GM23338 (cell line): ENCODE data around the gene CHMP3. TPM values are rescaled to one million over a fixed set of nuclear protein-coding genes. Genes with fewer than 3 reads are reported as not detected.
A peak's percentile ranks its signal among the peaks of the same experiment; 100 is the strongest.

Experiments used
- ATAC-seq: fragments of 200-7000 bp; cut with Tn5 transposase; 3 replicates; pipeline ENCODE4 v1.9.1; 2020
- DNase-seq: peaks from one replicate; pipeline ENCODE4 v3.0.0-alpha.2; 2015; ENCODE audit warnings: low spot score
- H2AFZ ChIP-seq: fragments of 200-600 bp; sonication (generic); 2 replicates; pipeline ENCODE4 v1.8.0; 2016; ENCODE audit warnings: antibody characterized with exemption, mild to moderate bottlenecking, moderate library complexity
- H3F3A ChIP-seq: fragments of 200-600 bp; sonication (generic); replicated peaks from 2 replicates; pipeline ENCODE4 v1.8.0; 2017; ENCODE audit warnings: antibody characterized with exemption, mixed run types, low read depth
- H3K27ac ChIP-seq: fragments of 200-600 bp; sonication (generic); 2 replicates; pipeline ENCODE4 v1.6.1; 2016; ENCODE audit warnings: low read depth
- H3K27me3 ChIP-seq: fragments of 200-600 bp; sonication (generic); 2 replicates; pipeline ENCODE4 v1.8.0; 2016; ENCODE audit warnings: mild to moderate bottlenecking, mixed run types, moderate library complexity; ENCODE audit not compliant: insufficient read depth
- H3K36me3 ChIP-seq: fragments of 200-600 bp; sonication (generic); 2 replicates; pipeline ENCODE4 v1.8.0; 2016; ENCODE audit warnings: mild to moderate bottlenecking; ENCODE audit not compliant: insufficient read depth
- H3K4me1 ChIP-seq: fragments of 200-600 bp; sonication (generic); 2 replicates; pipeline ENCODE4 v1.8.0; 2016; ENCODE audit warnings: mild to moderate bottlenecking, moderate library complexity; ENCODE audit not compliant: insufficient read depth
- H3K4me2 ChIP-seq: fragments of 200-600 bp; sonication (generic); 2 replicates; pipeline ENCODE4 v1.7.1; 2017; ENCODE audit warnings: mixed run types
- H3K4me3 ChIP-seq: fragments of 200-600 bp; sonication (generic); 2 replicates; pipeline ENCODE4 v1.6.1; 2016; ENCODE audit warnings: mixed run types
- H3K79me2 ChIP-seq: fragments of 200-600 bp; sonication (generic); replicated peaks from 2 replicates; pipeline ENCODE4 v1.8.0; 2017; ENCODE audit warnings: mild to moderate bottlenecking; ENCODE audit not compliant: insufficient read depth
- H3K9me2 ChIP-seq: fragments of 200-600 bp; sonication (generic); 2 replicates; pipeline ENCODE4 v1.8.0; 2017; ENCODE audit not compliant: insufficient read depth
- H4K20me1 ChIP-seq: fragments of 200-600 bp; sonication (generic); replicated peaks from 2 replicates; pipeline ENCODE4 v1.8.0; 2017; ENCODE audit warnings: mild to moderate bottlenecking; ENCODE audit not compliant: insufficient read depth
- H3K27ac Mint-ChIP-seq: 2 replicates; pipeline ENCODE4 v1.8.0; 2020; ENCODE audit warnings: inconsistent platforms, mild to moderate bottlenecking, moderate library complexity, mixed read lengths
- H3K27me3 Mint-ChIP-seq: 3 replicates; pipeline ENCODE4 v1.8.0; 2022; ENCODE audit warnings: low read depth, mild to moderate bottlenecking, moderate library complexity, mixed read lengths, inconsistent platforms; ENCODE audit not compliant: insufficient read depth, poor library complexity
- H3K36me3 Mint-ChIP-seq: 3 replicates; pipeline ENCODE4 v1.8.0; 2021; ENCODE audit warnings: low read depth, mild to moderate bottlenecking, inconsistent platforms, moderate library complexity, mixed read lengths
- H3K4me1 Mint-ChIP-seq: 3 replicates; pipeline ENCODE4 v1.8.0; 2020; ENCODE audit warnings: mild to moderate bottlenecking, inconsistent platforms, mixed read lengths
- H3K4me3 Mint-ChIP-seq: 3 replicates; pipeline ENCODE4 v1.8.0; 2021; ENCODE audit warnings: moderate library complexity, mild to moderate bottlenecking, inconsistent platforms, mixed read lengths
- H3K9me3 Mint-ChIP-seq: 3 replicates; pipeline ENCODE4 v1.8.0; 2020; ENCODE audit warnings: moderate library complexity, mild to moderate bottlenecking, inconsistent platforms, mixed read lengths
- CREB1 ChIP-seq: fragments of 250-450 bp; sonication (Bioruptor Pico); IDR thresholded peaks from 2 replicates; pipeline ENCODE4 v1.5.0; 2020; ENCODE audit warnings: low read depth, mild to moderate bottlenecking, moderate library complexity
- EZH2 ChIP-seq: fragments of 200-600 bp; sonication (generic); IDR thresholded peaks from one replicate; pipeline ENCODE4 v1.8.0; 2017; ENCODE audit warnings: antibody characterized with exemption, mild to moderate bottlenecking, low read depth; ENCODE audit not compliant: unreplicated experiment
- JUNB ChIP-seq: IDR thresholded peaks from one replicate; pipeline ENCODE4 v1.6.1; 2016; ENCODE audit warnings: antibody characterized with exemption; ENCODE audit not compliant: unreplicated experiment
- NANOG ChIP-seq: IDR thresholded peaks from 2 replicates; pipeline ENCODE4 v1.6.1; 2016; ENCODE audit warnings: antibody characterized with exemption, borderline replicate concordance
- POLR2AphosphoS5 ChIP-seq: IDR thresholded peaks from 2 replicates; pipeline ENCODE4 v1.6.1; 2016; ENCODE audit warnings: antibody characterized with exemption, low read depth
- polyA plus RNA-seq: library from polyadenylated mRNA; unstranded; fragments of >200 nt; fragmentation: Nextera tagmentation; extraction: Ambion mirVana; gene quantifications from 2 replicates; pipeline ENCODE4 v1.2.1, GENCODE V29; 2016
- total RNA-seq: library from RNA; depleted of rRNA; stranded (reverse); fragments of >200 nt; shearing (Covaris generic); gene quantifications from 2 replicates; pipeline ENCODE4 v1.2.3, GENCODE V29; 2014
- TF ChIP-seq, protein P1 (sequence below): IDR thresholded peaks from 2 replicates; pipeline ENCODE4 v1.6.1; 2016; ENCODE audit warnings: antibody characterized with exemption
- TF ChIP-seq, protein P2 (sequence below): fragments of 250-450 bp; sonication (Bioruptor Pico); IDR thresholded peaks from 2 replicates; pipeline ENCODE4 v1.5.0; 2020; ENCODE audit warnings: mild to moderate bottlenecking, moderate library complexity
- TF ChIP-seq, protein P3 (sequence below), 2 experiments: fragments of 200-600 bp in 1 of 2; sonication (generic) in 1 of 2; conservative IDR thresholded peaks; 2 replicates each; pipeline versions ENCODE4 v1.5.1 to v1.6.1; 2016 to 2017; ENCODE audit warnings: antibody characterized with exemption in 2 of 2, low read depth in 2 of 2, mild to moderate bottlenecking in 2 of 2, moderate library complexity in 1 of 2

Gene CHMP3
- total and polyA plus RNA-seq, 2 experiments from 2014 or later: 15.5 to 15.6 TPM

DNA sequence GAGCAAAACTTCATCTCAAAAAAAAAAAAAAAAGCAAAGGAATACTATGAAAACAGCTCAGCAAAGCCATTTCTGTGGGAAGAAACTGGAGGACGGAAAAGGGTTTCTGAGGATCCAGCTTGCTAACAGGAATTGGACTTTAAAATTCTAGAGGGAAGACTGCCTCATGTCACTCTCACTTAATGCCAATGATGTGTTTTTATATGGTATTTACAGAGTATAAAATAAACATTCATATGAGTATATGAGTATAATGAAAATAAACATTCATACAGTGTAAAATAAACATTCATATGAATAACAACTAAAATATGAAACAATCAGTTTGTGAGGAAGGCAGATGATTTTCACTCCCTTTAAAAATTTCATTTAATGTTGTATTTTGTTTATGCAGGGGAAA is 43.9 kb downstream of the CHMP3 start:
- Histone ChIP-seq H3K4me1 (no peaks in the 10 kb centered on the region), H3K4me2 (no peak overlapping the region), H4K20me1 (no peaks in the 10 kb centered on the region), H3K36me3 (peaks cover 5% of the 10 kb centered on the region; the same call in 1 of the 2 replicates), H3K4me3 (no peak overlapping the region), H3K27ac (no peak overlapping the region), H3K27me3 (no peaks in the 10 kb centered on the region), H3F3A (no peaks in the 10 kb centered on the region), H3K9me2 (no peaks in the 10 kb centered on the region), H2AFZ (no peak overlapping the region), H3K79me2 (no peaks in the 10 kb centered on the region)
- H3K4me3 Mint-ChIP-seq: no peak overlapping the region
- peaks cover 5% of the 10 kb centered on the region for H3K9me3 Mint-ChIP-seq
- ATAC-seq (no peak), DNase-seq (no peak)
- no peak overlapping the region for H3K27ac Mint-ChIP-seq
- no peaks in the 10 kb centered on the region for H3K4me1 Mint-ChIP-seq
- TF ChIP-seq NANOG (no peak), JUNB (no peak), CREB1 (CRISPR knock-in tag) (no peak), POLR2AphosphoS5 (no peak)
- TF ChIP-seq, protein P1, sequence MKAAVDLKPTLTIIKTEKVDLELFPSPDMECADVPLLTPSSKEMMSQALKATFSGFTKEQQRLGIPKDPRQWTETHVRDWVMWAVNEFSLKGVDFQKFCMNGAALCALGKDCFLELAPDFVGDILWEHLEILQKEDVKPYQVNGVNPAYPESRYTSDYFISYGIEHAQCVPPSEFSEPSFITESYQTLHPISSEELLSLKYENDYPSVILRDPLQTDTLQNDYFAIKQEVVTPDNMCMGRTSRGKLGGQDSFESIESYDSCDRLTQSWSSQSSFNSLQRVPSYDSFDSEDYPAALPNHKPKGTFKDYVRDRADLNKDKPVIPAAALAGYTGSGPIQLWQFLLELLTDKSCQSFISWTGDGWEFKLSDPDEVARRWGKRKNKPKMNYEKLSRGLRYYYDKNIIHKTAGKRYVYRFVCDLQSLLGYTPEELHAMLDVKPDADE: no peak
- TF ChIP-seq, protein P2, sequence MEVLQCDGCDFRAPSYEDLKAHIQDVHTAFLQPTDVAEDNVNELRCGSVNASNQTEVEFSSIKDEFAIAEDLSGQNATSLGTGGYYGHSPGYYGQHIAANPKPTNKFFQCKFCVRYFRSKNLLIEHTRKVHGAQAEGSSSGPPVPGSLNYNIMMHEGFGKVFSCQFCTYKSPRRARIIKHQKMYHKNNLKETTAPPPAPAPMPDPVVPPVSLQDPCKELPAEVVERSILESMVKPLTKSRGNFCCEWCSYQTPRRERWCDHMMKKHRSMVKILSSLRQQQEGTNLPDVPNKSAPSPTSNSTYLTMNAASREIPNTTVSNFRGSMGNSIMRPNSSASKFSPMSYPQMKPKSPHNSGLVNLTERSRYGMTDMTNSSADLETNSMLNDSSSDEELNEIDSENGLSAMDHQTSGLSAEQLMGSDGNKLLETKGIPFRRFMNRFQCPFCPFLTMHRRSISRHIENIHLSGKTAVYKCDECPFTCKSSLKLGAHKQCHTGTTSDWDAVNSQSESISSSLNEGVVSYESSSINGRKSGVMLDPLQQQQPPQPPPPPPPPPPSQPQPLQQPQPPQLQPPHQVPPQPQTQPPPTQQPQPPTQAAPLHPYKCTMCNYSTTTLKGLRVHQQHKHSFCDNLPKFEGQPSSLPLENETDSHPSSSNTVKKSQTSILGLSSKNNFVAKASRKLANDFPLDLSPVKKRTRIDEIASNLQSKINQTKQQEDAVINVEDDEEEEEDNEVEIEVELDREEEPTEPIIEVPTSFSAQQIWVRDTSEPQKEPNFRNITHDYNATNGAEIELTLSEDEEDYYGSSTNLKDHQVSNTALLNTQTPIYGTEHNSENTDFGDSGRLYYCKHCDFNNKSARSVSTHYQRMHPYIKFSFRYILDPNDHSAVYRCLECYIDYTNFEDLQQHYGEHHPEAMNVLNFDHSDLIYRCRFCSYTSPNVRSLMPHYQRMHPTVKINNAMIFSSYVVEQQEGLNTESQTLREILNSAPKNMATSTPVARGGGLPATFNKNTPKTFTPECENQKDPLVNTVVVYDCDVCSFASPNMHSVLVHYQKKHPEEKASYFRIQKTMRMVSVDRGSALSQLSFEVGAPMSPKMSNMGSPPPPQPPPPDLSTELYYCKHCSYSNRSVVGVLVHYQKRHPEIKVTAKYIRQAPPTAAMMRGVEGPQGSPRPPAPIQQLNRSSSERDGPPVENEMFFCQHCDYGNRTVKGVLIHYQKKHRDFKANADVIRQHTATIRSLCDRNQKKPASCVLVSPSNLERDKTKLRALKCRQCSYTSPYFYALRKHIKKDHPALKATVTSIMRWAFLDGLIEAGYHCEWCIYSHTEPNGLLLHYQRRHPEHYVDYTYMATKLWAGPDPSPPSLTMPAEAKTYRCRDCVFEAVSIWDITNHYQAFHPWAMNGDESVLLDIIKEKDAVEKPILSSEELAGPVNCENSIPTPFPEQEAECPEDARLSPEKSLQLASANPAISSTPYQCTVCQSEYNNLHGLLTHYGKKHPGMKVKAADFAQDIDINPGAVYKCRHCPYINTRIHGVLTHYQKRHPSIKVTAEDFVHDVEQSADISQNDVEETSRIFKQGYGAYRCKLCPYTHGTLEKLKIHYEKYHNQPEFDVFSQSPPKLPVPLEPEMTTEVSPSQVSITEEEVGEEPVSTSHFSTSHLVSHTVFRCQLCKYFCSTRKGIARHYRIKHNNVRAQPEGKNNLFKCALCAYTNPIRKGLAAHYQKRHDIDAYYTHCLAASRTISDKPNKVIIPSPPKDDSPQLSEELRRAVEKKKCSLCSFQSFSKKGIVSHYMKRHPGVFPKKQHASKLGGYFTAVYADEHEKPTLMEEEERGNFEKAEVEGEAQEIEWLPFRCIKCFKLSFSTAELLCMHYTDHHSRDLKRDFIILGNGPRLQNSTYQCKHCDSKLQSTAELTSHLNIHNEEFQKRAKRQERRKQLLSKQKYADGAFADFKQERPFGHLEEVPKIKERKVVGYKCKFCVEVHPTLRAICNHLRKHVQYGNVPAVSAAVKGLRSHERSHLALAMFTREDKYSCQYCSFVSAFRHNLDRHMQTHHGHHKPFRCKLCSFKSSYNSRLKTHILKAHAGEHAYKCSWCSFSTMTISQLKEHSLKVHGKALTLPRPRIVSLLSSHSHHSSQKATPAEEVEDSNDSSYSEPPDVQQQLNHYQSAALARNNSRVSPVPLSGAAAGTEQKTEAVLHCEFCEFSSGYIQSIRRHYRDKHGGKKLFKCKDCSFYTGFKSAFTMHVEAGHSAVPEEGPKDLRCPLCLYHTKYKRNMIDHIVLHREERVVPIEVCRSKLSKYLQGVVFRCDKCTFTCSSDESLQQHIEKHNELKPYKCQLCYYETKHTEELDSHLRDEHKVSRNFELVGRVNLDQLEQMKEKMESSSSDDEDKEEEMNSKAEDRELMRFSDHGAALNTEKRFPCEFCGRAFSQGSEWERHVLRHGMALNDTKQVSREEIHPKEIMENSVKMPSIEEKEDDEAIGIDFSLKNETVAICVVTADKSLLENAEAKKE: no peak
- no peaks in the 10 kb centered on the region for H3K27me3 Mint-ChIP-seq
- peaks cover 5% of the 10 kb centered on the region; the same call in 2 of the 3 replicates for H3K36me3 Mint-ChIP-seq

DNA sequence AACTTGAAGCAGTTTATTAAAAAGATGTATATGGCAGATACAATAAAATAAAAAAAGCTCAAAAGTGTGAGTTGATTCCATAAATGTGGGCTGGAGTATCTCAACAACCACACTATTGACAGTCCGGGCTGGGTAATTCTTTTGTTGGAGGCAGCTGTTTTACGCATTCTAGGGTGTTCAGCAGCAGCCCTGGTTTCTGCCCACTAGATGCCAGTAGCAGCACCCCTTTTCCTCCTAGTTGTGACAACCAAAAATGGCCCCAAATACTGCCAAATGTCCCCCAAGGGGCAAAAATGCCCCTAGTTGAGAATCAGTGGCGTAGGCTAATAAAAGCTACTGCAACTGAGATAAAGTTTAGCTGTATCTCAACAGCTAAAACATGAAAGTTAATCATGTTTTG is 44.8 kb downstream of the CHMP3 start:
- Histone ChIP-seq H3K4me1 (no peaks in the 10 kb centered on the region), H4K20me1 (no peaks in the 10 kb centered on the region), H3K4me3 (no peak overlapping the region), H3K36me3 (peaks cover 5% of the 10 kb centered on the region; the same call in 1 of the 2 replicates), H2AFZ (no peak overlapping the region), H3K9me2 (no peaks in the 10 kb centered on the region), H3K27me3 (no peaks in the 10 kb centered on the region), H3F3A (no peaks in the 10 kb centered on the region), H3K27ac (no peak overlapping the region), H3K79me2 (no peaks in the 10 kb centered on the region), H3K4me2 (no peak overlapping the region)
- DNase-seq (peak; percentile 65), ATAC-seq (peak; percentile 78)
- Mint-ChIP-seq H3K9me3 (peaks cover 5% of the 10 kb centered on the region), H3K27me3 (no peaks in the 10 kb centered on the region), H3K27ac (no peak overlapping the region), H3K36me3 (peaks cover 5% of the 10 kb centered on the region; the same call in 2 of the 3 replicates), H3K4me3 (no peak overlapping the region), H3K4me1 (no peaks in the 10 kb centered on the region)
- TF ChIP-seq, protein P1: no peak
- TF ChIP-seq, protein P3, sequence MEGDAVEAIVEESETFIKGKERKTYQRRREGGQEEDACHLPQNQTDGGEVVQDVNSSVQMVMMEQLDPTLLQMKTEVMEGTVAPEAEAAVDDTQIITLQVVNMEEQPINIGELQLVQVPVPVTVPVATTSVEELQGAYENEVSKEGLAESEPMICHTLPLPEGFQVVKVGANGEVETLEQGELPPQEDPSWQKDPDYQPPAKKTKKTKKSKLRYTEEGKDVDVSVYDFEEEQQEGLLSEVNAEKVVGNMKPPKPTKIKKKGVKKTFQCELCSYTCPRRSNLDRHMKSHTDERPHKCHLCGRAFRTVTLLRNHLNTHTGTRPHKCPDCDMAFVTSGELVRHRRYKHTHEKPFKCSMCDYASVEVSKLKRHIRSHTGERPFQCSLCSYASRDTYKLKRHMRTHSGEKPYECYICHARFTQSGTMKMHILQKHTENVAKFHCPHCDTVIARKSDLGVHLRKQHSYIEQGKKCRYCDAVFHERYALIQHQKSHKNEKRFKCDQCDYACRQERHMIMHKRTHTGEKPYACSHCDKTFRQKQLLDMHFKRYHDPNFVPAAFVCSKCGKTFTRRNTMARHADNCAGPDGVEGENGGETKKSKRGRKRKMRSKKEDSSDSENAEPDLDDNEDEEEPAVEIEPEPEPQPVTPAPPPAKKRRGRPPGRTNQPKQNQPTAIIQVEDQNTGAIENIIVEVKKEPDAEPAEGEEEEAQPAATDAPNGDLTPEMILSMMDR (conservative IDR thresholded peaks at IDR 0.05; ENCODE audit: low read depth in 2 of 2): peak; percentile 65 to 66
- no peak for TF ChIP-seq EZH2
